DND-41 (cell line): ENCODE results near the gene PRLH.
A peak's percentile ranks its signal among the peaks of the same experiment; 100 is the strongest.

ENCODE experiments used
- ATAC-seq: fragments of 200-7000 bp; cut with Tn5 transposase; 3 replicates; pipeline ENCODE4 v1.9.1; 2021; ENCODE audit warnings: low read depth; ENCODE audit not compliant: insufficient read depth
- DNase-seq: peaks from one replicate; pipeline ENCODE4 v3.0.0-alpha.2; 2020
- H2AFZ ChIP-seq: 2 replicates; pipeline ENCODE4 v1.6.0; 2012; ENCODE audit warnings: low read depth, low read length
- H3K27ac ChIP-seq: 2 replicates; pipeline ENCODE4 v1.5.1; 2012; ENCODE audit warnings: low read length, inconsistent platforms
- H3K27me3 ChIP-seq: fragments of 200-600 bp; sonication (generic); 2 replicates; pipeline ENCODE4 v1.6.0; 2012; ENCODE audit warnings: low read length, mild to moderate bottlenecking, inconsistent platforms; ENCODE audit not compliant: insufficient read depth, poor library complexity
- H3K36me3 ChIP-seq: 2 replicates; pipeline ENCODE4 v1.5.1; 2012; ENCODE audit warnings: low read length, inconsistent platforms; ENCODE audit not compliant: insufficient read depth
- H3K4me1 ChIP-seq: 2 replicates; pipeline ENCODE4 v1.5.1; 2012; ENCODE audit warnings: mild to moderate bottlenecking, low read length; ENCODE audit not compliant: insufficient read depth
- H3K4me2 ChIP-seq: 2 replicates; pipeline ENCODE4 v1.6.0; 2012; ENCODE audit warnings: mild to moderate bottlenecking, moderate library complexity, low read length, inconsistent platforms; ENCODE audit not compliant: insufficient read depth
- H3K4me3 ChIP-seq, 2 experiments: fragments of 200-600 bp in 1 of 2; shearing (Covaris generic) in 1 of 2; 2 replicates each; pipeline ENCODE4 v1.5.1; 2012 to 2016; ENCODE audit warnings: inconsistent platforms in 2 of 2, low read length in 2 of 2, mild to moderate bottlenecking in 2 of 2, low read depth in 1 of 2, moderate library complexity in 1 of 2
- H3K79me2 ChIP-seq: 2 replicates; pipeline ENCODE4 v1.6.0; 2012; ENCODE audit warnings: low read length, inconsistent platforms; ENCODE audit not compliant: insufficient read depth
- H3K9ac ChIP-seq: 2 replicates; pipeline ENCODE4 v1.6.0; 2012; ENCODE audit warnings: low read depth, mild to moderate bottlenecking, inconsistent platforms, low read length, moderate library complexity
- H3K9me3 ChIP-seq: 2 replicates; pipeline ENCODE4 v1.5.1; 2012; ENCODE audit warnings: low read length, moderate library complexity, mild to moderate bottlenecking, inconsistent platforms; ENCODE audit not compliant: insufficient read depth, severe bottlenecking
- H4K20me1 ChIP-seq: 2 replicates; pipeline ENCODE4 v1.6.0; 2012; ENCODE audit warnings: low read length; ENCODE audit not compliant: insufficient read depth
- CTCF ChIP-seq: IDR thresholded peaks from 2 replicates; pipeline ENCODE4 v1.5.1; 2012; ENCODE audit warnings: borderline replicate concordance, low read length, moderate library complexity, mild to moderate bottlenecking; ENCODE audit not compliant: poor library complexity, severe bottlenecking; ENCODE audit errors: extremely low read depth
- EZH2 ChIP-seq: IDR thresholded peaks from 3 replicates; pipeline ENCODE4 v1.6.1; 2012; ENCODE audit warnings: borderline replicate concordance, low read depth, mild to moderate bottlenecking, moderate library complexity, low read length, inconsistent platforms; ENCODE audit not compliant: severe bottlenecking

Gene PRLH

GRCh38 chr2:237591141-237591881 is 24.9 kb downstream of the PRLH start:
- no peaks in the 10 kb centered on the region for H3K27me3 ChIP-seq
- no peaks in the 10 kb centered on the region for H3K79me2 ChIP-seq
- H3K9ac ChIP-seq, result no peak overlapping the region
- H3K4me2 ChIP-seq, result no peak overlapping the region
- H4K20me1 ChIP-seq, result no peaks in the 10 kb centered on the region; the same call in 1 of the 2 replicates
- peak; percentile 11 for DNase-seq
- no peak overlapping the region for H3K4me3 ChIP-seq
- no peaks in the 10 kb centered on the region for H3K36me3 ChIP-seq
- no peak overlapping the region for H2AFZ ChIP-seq
- no peaks in the 10 kb centered on the region for H3K9me3 ChIP-seq
- H3K4me1 ChIP-seq, result no peaks in the 10 kb centered on the region
- ATAC-seq, result peak; percentile 55
- H3K27ac ChIP-seq, result no peak overlapping the region
- TF ChIP-seq CTCF (no peak), EZH2 (no peak)

GRCh38 chr2:237592425-237592980 is 26.1 kb downstream of the PRLH start:
- no peak overlapping the region for H3K4me2 ChIP-seq
- H3K9me3 ChIP-seq, result no peaks in the 10 kb centered on the region
- no peaks in the 10 kb centered on the region; the same call in 1 of the 2 replicates for H4K20me1 ChIP-seq
- H2AFZ ChIP-seq, result no peak overlapping the region
- no peaks in the 10 kb centered on the region for H3K27me3 ChIP-seq
- TF ChIP-seq EZH2 (no peak), CTCF (no peak)
- H3K4me1 ChIP-seq, result no peaks in the 10 kb centered on the region
- no peaks in the 10 kb centered on the region for H3K36me3 ChIP-seq
- no peak overlapping the region for H3K4me3 ChIP-seq
- H3K79me2 ChIP-seq, result no peaks in the 10 kb centered on the region
- H3K9ac ChIP-seq, result no peak overlapping the region
- H3K27ac ChIP-seq, result no peak overlapping the region
- ATAC-seq, result no peak
- DNase-seq, result no peak

- Histone ChIP-seq H3K36me3 (no peaks in the 10 kb centered on the region), H3K9me3 (no peaks in the 10 kb centered on the region), H2AFZ (no peak overlapping the region), H3K27me3 (no peaks in the 10 kb centered on the region), H3K4me1 (no peaks in the 10 kb centered on the region), H3K4me3 (no peak overlapping the region), H4K20me1 (no peaks in the 10 kb centered on the region; the same call in 1 of the 2 replicates), H3K79me2 (no peaks in the 10 kb centered on the region), H3K27ac (no peak overlapping the region), H3K9ac (no peak overlapping the region), H3K4me2 (no peak overlapping the region)
- no peak for DNase-seq
- TF ChIP-seq CTCF (no peak), EZH2 (no peak)
- no peak for ATAC-seq
Observed at GRCh38 chr2:237593036-237593435, 26.7 kb downstream of the PRLH start.
